A673 (cell line): ENCODE results near the gene TMEM158.

Source experiments
- EZH2 ChIP-seq: fragments of 200-600 bp; sonication (generic); IDR thresholded peaks from 2 replicates; pipeline ENCODE4 v1.6.1; 2017; ENCODE audit warnings: borderline replicate concordance, low read depth, mild to moderate bottlenecking, mixed read lengths, antibody characterized with exemption, low read length; ENCODE audit not compliant: poor library complexity, severe bottlenecking
- TF ChIP-seq, protein P1 (sequence below): fragments of 300-800, 200-600 bp; sonication (generic); conservative IDR thresholded peaks from 2 replicates; pipeline ENCODE4 v1.5.1; 2017; ENCODE audit warnings: low read depth, mild to moderate bottlenecking, antibody characterized with exemption, low read length, moderate library complexity, mixed read lengths

DNA sequence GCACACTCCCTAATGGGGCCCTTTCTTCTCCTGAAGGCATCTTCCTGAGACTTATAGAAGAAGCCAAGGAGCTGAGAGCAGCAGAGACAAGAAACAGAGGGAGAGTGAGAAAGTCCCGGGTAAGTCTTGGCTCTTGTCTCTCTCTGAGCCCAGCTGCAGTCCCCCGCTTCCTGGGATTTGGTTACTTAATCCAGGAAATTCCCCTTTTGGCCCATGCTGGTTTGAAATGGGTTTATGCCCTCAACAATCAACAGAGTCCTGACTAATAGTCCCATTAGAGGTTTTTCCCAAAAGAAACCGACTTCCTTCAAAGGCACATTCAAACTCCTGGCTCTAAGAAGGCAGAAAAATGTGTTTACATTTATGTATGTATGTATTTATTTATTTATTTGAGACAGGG, 22.0 kb downstream of the TMEM158 start:
- TF ChIP-seq, protein P1, sequence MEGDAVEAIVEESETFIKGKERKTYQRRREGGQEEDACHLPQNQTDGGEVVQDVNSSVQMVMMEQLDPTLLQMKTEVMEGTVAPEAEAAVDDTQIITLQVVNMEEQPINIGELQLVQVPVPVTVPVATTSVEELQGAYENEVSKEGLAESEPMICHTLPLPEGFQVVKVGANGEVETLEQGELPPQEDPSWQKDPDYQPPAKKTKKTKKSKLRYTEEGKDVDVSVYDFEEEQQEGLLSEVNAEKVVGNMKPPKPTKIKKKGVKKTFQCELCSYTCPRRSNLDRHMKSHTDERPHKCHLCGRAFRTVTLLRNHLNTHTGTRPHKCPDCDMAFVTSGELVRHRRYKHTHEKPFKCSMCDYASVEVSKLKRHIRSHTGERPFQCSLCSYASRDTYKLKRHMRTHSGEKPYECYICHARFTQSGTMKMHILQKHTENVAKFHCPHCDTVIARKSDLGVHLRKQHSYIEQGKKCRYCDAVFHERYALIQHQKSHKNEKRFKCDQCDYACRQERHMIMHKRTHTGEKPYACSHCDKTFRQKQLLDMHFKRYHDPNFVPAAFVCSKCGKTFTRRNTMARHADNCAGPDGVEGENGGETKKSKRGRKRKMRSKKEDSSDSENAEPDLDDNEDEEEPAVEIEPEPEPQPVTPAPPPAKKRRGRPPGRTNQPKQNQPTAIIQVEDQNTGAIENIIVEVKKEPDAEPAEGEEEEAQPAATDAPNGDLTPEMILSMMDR: no peak
- TF ChIP-seq EZH2: no peak
